ENCODE measurements around the gene PAK6.

DNA sequence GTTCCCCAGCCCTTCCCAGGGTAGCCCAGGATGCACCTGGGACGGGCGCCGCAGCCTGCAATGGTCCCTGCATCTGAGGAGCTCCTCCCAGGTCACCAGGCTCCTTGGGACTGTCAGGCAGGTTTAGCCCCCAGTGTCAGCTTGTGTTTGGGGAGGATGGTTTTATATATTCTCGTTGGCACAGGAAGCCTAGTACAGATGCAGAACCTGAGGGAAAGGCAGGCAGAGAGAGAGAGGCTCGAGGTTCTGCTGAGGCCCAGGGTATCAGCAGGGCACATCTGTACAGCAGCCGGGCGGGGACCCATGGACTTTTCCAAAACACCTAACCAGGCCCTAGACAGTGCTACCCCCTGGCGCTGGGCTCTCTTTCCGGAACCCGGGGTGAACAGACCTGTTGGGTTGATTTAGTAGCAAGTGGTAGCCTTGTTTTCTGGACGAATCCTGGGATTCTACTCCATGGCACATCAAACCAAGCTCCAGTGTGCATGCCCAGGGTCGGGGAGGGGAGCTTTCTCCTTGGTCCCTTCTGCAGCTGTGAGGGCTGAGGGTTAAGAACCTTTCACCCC lies 8.6 kb downstream of the PAK6 start:
- TF ChIP-seq, protein P1, sequence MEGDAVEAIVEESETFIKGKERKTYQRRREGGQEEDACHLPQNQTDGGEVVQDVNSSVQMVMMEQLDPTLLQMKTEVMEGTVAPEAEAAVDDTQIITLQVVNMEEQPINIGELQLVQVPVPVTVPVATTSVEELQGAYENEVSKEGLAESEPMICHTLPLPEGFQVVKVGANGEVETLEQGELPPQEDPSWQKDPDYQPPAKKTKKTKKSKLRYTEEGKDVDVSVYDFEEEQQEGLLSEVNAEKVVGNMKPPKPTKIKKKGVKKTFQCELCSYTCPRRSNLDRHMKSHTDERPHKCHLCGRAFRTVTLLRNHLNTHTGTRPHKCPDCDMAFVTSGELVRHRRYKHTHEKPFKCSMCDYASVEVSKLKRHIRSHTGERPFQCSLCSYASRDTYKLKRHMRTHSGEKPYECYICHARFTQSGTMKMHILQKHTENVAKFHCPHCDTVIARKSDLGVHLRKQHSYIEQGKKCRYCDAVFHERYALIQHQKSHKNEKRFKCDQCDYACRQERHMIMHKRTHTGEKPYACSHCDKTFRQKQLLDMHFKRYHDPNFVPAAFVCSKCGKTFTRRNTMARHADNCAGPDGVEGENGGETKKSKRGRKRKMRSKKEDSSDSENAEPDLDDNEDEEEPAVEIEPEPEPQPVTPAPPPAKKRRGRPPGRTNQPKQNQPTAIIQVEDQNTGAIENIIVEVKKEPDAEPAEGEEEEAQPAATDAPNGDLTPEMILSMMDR (conservative IDR thresholded peaks at IDR 0.05; ENCODE audit: low read length), result no peak
- no peak for TF ChIP-seq EZH2phosphoT487 (IDR thresholded peaks at IDR 0.05; ENCODE audit: borderline replicate concordance)

Data from Loucy (cell line).